ENCODE results near the gene S100A9. TPM values are rescaled to one million over a fixed set of nuclear protein-coding genes. Genes with fewer than 3 reads are reported as not detected.
"Not testable (repeated sequence)": the region's sequence is repeated elsewhere in the genome, so short reads cannot be mapped to it uniquely, and the experiment has no call there.

Gene S100A9
- total and polyA plus RNA-seq, 7 donors, result 73.4 to 943 (median 308) TPM

GRCh38 chr1:153401461-153401860 lies 43.8 kb downstream of the S100A9 start:
- no peak for TF ChIP-seq EP300 (IDR thresholded peaks at IDR 0.05)
- TF ChIP-seq POLR2A (IDR thresholded peaks at IDR 0.05), result no peak
- no peak for TF ChIP-seq POLR2AphosphoS5 (IDR thresholded peaks at IDR 0.05)
- TF ChIP-seq CTCF (IDR thresholded peaks at IDR 0.05), result no peak
- H3K4me3 ChIP-seq, result no peak overlapping the region
- H3K27me3 ChIP-seq, result peaks cover 0 to 15% (median 0%) of the 10 kb centered on the region in 3 donors
- no peak overlapping the region for H3K27ac ChIP-seq
- H3K36me3 ChIP-seq, result no peaks in the 10 kb centered on the region
- no peaks in the 10 kb centered on the region for H3K4me1 ChIP-seq
- 88 to 95% methylated on average over 9 of the region's 9 CpGs for WGBS, 2 donors
- no peaks in the 10 kb centered on the region for H3K9me3 ChIP-seq
- DNase-seq, result no peak
- intact Hi-C loops (cut with DNase I), result no loop called here

- H3K4me3 ChIP-seq, result no peak overlapping the region
- peaks cover 0 to 12% (median 0%) of the 10 kb centered on the region in 3 donors for H3K27me3 ChIP-seq
- 45 to 69% methylated on average over 2 of the region's 2 CpGs for WGBS, 2 donors
- no peak for TF ChIP-seq POLR2A (IDR thresholded peaks at IDR 0.05)
- no peak for TF ChIP-seq POLR2AphosphoS5 (IDR thresholded peaks at IDR 0.05)
- no peak for TF ChIP-seq EP300 (IDR thresholded peaks at IDR 0.05)
- no peak for TF ChIP-seq CTCF (IDR thresholded peaks at IDR 0.05)
- no peaks in the 10 kb centered on the region for H3K4me1 ChIP-seq
- intact Hi-C loops (cut with DNase I), result no loop called here
- no peaks in the 10 kb centered on the region for H3K36me3 ChIP-seq
- DNase-seq, result no peak
- H3K9me3 ChIP-seq, result no peaks in the 10 kb centered on the region
- no peak overlapping the region for H3K27ac ChIP-seq
Measured at GRCh38 chr1:153402226-153402625, 44.6 kb downstream of the S100A9 start.

GRCh38 chr1:153403421-153404085 lies 45.9 kb downstream of the S100A9 start:
- no peak for TF ChIP-seq POLR2A (IDR thresholded peaks at IDR 0.05)
- no peak for TF ChIP-seq CTCF (IDR thresholded peaks at IDR 0.05)
- no peak for TF ChIP-seq POLR2AphosphoS5 (IDR thresholded peaks at IDR 0.05)
- TF ChIP-seq EP300 (IDR thresholded peaks at IDR 0.05), result no peak
- H3K9me3 ChIP-seq, result peaks cover 0 to 2% (median 0%) of the 10 kb centered on the region in 4 donors
- WGBS, 2 donors, result 82 to 86% methylated on average over 11 of the region's 11 CpGs
- no peak for DNase-seq
- H3K27ac ChIP-seq, result no peak overlapping the region
- H3K27me3 ChIP-seq, result peaks cover 0 to 4% (median 0%) of the 10 kb centered on the region in 3 donors
- intact Hi-C loops (cut with DNase I), result no loop called here
- H3K4me1 ChIP-seq, result no peaks in the 10 kb centered on the region
- no peaks in the 10 kb centered on the region for H3K36me3 ChIP-seq
- no peak overlapping the region for H3K4me3 ChIP-seq

- H3K9me3 ChIP-seq, result peaks cover 0 to 3% (median 0%) of the 10 kb centered on the region in 4 donors
- intact Hi-C loops (cut with DNase I), result no loop called here
- H3K36me3 ChIP-seq, result no peaks in the 10 kb centered on the region
- no peak overlapping the region for H3K4me3 ChIP-seq
- no peaks in the 10 kb centered on the region for H3K4me1 ChIP-seq
- no peak for TF ChIP-seq POLR2A (IDR thresholded peaks at IDR 0.05)
- whole genome bisulfite sequencing, 2 donors, result 77 to 83% methylated on average over 7 of the region's 7 CpGs
- H3K27me3 ChIP-seq, result peaks cover 0 to 4% (median 0%) of the 10 kb centered on the region in 3 donors
- no peak overlapping the region for H3K27ac ChIP-seq
- no peak for DNase-seq
Measured at GRCh38 chr1:153404086-153404635, 46.5 kb downstream of the S100A9 start.

GRCh38 chr1:153404768-153405167 lies 47.1 kb downstream of the S100A9 start:
- 32 to 38% methylated on average over 15 of the region's 15 CpGs for WGBS, 2 donors
- intact Hi-C loops (cut with DNase I), result no loop called here
- no peak for DNase-seq
- TF ChIP-seq CTCF (IDR thresholded peaks at IDR 0.05), result no peak
- no peak for TF ChIP-seq POLR2AphosphoS5 (IDR thresholded peaks at IDR 0.05)
- no peak for TF ChIP-seq POLR2A (IDR thresholded peaks at IDR 0.05)
- TF ChIP-seq EP300 (IDR thresholded peaks at IDR 0.05), result no peak
- Histone ChIP-seq H3K36me3 (no peaks in the 10 kb centered on the region), H3K4me1 (no peaks in the 10 kb centered on the region), H3K27ac (no peak overlapping the region), H3K4me3 (no peak overlapping the region), H3K9me3 (peaks cover 0 to 3% (median 0%) of the 10 kb centered on the region in 4 donors), H3K27me3 (peaks cover 0 to 4% (median 0%) of the 10 kb centered on the region in 3 donors)

GRCh38 chr1:153405825-153406599 lies 48.4 kb downstream of the S100A9 start:
- intact Hi-C loops (cut with DNase I); H3K27ac ChIP-seq; H3K27me3 ChIP-seq; H3K9me3 ChIP-seq; H3K4me3 ChIP-seq; H3K36me3 ChIP-seq; DNase-seq; H3K4me1 ChIP-seq: not testable (repeated sequence)
- 78 to 82% methylated on average over 6 of the region's 6 CpGs for WGBS, 2 donors

- WGBS, 2 donors, result 44 to 56% methylated on average over 11 of the region's 11 CpGs
- H3K36me3 ChIP-seq; H3K9me3 ChIP-seq; H3K4me1 ChIP-seq; DNase-seq; H3K27ac ChIP-seq; H3K4me3 ChIP-seq; H3K27me3 ChIP-seq; intact Hi-C loops (cut with DNase I): not testable (repeated sequence)
Measured at GRCh38 chr1:153407274-153407673, 49.6 kb downstream of the S100A9 start.
